Mononuclear cell (primary cell): ENCODE measurements around the gene NDUFAF2. TPM values are rescaled to one million over a fixed set of nuclear protein-coding genes. Genes with fewer than 3 reads are reported as not detected.

Experiments used
- H3K27me3 ChIP-seq: 2 replicates; pipeline ENCODE4 v1.6.0; 2011; ENCODE audit warnings: low read length, control low read depth; ENCODE audit not compliant: insufficient read depth
- H3K4me1 ChIP-seq: 2 replicates; pipeline ENCODE4 v1.5.1; 2011; ENCODE audit warnings: mild to moderate bottlenecking, low read length, control low read depth; ENCODE audit not compliant: insufficient read depth
- H3K4me3 ChIP-seq: 2 replicates; pipeline ENCODE4 v1.5.1; 2011; ENCODE audit warnings: mild to moderate bottlenecking, low read length, moderate library complexity
- H3K9me3 ChIP-seq: 2 replicates; pipeline ENCODE4 v1.5.1; 2011; ENCODE audit warnings: low read depth, mild to moderate bottlenecking, control low read depth, low read length
- total RNA-seq: library from RNA; depleted of rRNA; stranded (reverse); fragments of >200 nt; gene quantifications from one replicate; pipeline ENCODE4 v1.2.3, GENCODE V29; 2012

The NDUFAF2 gene
- total RNA-seq, 1 donor, result 5.7 TPM

DNA sequence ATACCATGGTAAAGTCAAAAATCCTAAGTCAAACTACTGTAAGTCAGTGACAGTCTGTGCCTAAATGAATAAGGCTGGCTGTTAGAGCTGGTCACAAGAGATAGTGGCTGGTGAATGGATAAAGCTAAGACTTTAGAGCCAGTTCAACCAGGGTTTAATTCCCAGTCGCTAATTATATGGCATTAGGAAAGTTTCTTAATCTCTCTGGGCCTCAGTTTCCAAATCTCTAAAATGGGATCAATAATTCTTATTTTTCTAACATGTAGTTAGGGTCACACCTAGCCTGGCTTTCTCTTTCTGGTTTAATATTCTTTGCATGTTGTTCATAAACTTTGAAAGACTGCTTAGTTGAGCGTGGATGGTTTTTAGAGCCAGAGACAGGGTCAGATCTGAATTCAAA, 152.5 kb downstream of the NDUFAF2 start:
- Histone ChIP-seq H3K27me3 (no peaks in the 10 kb centered on the region), H3K9me3 (no peaks in the 10 kb centered on the region), H3K4me3 (no peak overlapping the region), H3K4me1 (no peaks in the 10 kb centered on the region)

DNA sequence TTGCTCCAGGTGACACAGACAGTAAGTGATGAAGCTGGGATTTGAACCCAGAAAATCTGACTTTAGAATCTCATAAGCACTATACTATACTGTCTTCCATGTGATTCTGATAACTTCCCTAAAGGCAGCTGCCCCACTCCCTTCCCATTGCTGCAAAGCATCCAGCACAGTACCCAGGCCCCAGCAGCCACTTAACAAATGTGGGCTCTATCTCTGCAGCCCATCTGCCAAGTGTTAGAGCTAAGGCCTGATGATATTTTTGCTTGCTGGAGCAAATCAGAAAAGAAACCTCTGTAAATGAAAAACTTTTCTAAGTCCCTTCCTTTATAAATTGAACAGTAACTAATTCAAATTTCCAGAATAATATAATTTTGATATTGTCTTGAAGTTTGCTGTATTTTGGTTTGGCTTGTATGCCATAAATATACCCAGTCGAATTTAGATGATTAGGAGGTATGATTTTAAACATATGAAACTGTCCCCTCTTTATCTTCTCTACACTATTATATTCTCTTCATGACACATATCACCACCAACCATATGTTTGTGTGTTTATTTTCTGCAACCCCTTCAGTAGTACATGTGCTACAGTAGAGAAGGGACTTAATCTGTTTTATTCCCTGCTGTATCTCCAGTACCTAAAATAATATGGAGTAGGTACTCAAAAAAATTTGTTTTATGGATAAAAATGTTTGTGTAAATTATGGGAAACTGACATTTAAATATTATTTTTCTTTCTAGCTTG, 153.4 kb downstream of the NDUFAF2 start:
- no peaks in the 10 kb centered on the region for H3K4me1 ChIP-seq
- H3K9me3 ChIP-seq, result no peaks in the 10 kb centered on the region
- H3K4me3 ChIP-seq, result no peak overlapping the region
- H3K27me3 ChIP-seq, result no peaks in the 10 kb centered on the region

DNA sequence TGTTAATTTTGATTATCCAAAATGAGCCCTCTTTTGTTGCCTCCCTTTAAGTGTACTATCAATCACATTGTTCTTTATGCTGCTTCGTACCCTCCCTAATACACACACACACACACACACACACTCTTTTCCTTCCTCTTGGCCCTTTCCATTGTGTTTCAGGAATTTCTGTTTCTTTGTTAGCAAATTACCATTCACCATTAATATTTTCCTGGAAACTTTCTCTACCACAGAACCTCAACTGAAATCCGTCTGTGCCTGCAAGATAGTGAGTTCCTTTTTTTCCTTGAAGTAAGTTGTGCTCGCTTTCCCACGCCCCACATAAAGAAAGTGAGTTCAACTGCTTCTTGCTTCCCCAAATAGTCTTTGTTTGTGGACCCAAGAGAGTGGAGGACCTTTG, 155.4 kb downstream of the NDUFAF2 start:
- H3K9me3 ChIP-seq, result no peaks in the 10 kb centered on the region
- no peaks in the 10 kb centered on the region for H3K27me3 ChIP-seq
- H3K4me3 ChIP-seq, result no peak overlapping the region
- H3K4me1 ChIP-seq, result no peaks in the 10 kb centered on the region

DNA sequence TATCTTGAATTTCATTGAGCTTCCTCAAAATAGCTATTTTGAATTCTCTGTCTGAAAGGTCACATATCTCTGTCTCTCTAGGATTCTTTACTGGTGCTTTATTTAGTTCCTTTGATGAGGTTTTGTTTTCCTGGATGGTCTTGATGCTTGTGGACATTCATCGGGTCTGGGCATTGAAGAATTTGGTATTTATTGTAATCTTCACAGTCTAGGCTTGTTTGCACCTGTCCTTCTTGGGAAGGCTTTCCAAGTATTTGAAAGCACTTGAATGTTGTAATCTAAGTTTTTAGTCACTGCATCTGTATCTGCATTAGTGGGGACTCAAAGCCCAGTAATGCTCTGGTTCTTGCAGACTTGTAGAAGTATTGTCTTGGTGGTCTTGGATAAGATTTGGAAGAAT, 169.4 kb downstream of the NDUFAF2 start:
- no peaks in the 10 kb centered on the region for H3K27me3 ChIP-seq
- H3K4me3 ChIP-seq, result no peak overlapping the region
- H3K4me1 ChIP-seq, result no peaks in the 10 kb centered on the region
- peaks cover 11% of the 10 kb centered on the region for H3K9me3 ChIP-seq

DNA sequence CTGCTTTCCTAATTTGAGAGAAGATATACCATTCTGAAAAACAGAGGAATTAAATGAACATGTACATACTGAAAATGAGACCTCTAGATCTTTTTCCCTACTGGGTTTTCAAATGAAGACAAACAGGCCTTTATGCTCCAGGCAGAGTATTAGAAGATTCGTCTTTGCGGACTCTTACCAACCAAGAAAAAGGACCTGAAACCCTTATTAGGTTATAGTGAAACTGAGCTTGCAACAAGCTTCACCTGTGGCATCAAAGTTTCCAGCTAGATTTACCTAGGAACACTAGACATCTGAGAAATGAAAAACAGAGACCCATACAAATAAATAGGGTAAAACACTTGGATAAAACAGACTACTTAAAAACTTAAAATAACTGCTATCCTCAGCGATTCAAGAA, 171.0 kb downstream of the NDUFAF2 start:
- Histone ChIP-seq H3K4me1 (no peaks in the 10 kb centered on the region), H3K27me3 (no peaks in the 10 kb centered on the region), H3K9me3 (peaks cover 11% of the 10 kb centered on the region), H3K4me3 (no peak overlapping the region)

DNA sequence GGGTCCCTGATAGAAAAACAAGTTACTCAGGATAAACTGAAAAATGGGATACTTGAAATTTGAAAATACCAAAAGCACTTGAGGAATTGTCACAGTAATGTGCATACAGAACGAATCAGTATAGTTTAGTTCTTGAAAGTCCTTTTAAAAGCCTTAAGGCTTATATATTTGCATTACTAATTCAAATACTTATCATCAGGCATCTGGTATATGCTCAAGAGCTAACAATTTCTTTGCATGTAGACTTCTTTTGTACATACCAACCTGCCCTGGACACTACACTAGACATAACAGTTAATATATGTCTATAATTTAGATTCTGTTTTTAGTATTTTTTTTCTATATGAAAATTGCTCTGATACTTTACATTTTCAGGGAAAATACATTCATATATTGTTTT, 174.1 kb downstream of the NDUFAF2 start:
- Histone ChIP-seq H3K4me1 (no peaks in the 10 kb centered on the region), H3K27me3 (no peaks in the 10 kb centered on the region), H3K4me3 (no peak overlapping the region), H3K9me3 (peaks cover 2% of the 10 kb centered on the region)

DNA sequence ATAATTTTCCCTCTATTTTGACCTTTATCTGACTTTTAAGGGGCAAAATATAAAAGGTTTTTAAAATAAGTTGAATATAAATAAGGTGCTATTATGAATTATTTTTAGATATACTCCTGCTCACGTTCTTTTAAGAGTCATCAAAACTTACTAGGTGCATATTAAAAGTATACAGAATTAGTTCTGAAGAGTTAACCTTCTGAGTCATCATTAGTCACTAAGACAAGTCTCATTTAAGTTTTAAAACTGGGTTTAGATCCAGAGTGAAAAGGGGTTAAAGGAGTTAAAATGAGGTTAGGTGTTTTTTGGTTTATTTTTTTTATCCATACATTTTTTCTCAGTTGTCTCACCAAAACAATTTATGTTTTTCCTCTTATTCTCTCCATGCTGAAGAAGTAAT, 175.5 kb downstream of the NDUFAF2 start:
- H3K27me3 ChIP-seq, result no peaks in the 10 kb centered on the region
- no peak overlapping the region for H3K4me3 ChIP-seq
- no peaks in the 10 kb centered on the region for H3K9me3 ChIP-seq
- H3K4me1 ChIP-seq, result no peaks in the 10 kb centered on the region

DNA sequence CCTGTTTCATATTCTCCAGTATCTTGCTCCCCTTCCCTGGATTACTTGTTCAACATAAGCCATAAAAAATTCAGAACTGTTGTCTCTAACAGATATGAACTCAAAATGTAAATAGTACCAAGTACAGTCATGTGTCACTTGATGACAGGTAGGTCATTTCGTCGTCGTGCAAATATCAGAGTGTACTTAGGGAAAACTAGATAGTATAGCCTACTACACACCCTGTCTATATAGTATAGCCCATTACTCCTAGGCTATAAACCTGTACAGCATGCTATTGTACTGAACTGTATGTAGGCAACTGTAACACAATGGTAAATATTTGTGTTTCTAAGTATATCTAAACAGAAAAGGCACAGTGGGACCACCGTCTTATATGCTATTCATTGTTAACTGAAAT, 178.1 kb downstream of the NDUFAF2 start:
- Histone ChIP-seq H3K9me3 (no peaks in the 10 kb centered on the region), H3K27me3 (no peaks in the 10 kb centered on the region), H3K4me3 (no peak overlapping the region), H3K4me1 (no peaks in the 10 kb centered on the region)

DNA sequence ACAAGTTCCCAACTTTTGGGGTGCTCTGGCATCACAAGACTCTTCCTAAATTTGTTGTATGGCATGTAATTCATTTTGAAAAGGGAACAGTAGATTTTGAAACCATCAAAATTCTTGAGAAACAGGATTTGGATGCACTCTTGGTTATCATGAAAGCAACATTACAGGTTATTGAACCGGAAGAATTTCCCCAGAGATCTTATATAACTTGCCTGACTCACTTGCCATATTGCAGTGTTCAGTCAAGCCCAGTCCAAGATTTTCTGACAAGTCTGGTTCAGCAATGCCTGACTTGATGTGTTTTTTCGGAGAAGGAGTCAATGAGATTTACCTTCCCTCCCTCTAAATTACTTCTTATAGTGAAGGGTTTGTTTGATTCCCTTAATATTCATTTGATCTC, 185.3 kb downstream of the NDUFAF2 start:
- Histone ChIP-seq H3K4me1 (no peaks in the 10 kb centered on the region), H3K4me3 (no peak overlapping the region), H3K27me3 (no peaks in the 10 kb centered on the region), H3K9me3 (no peaks in the 10 kb centered on the region)

DNA sequence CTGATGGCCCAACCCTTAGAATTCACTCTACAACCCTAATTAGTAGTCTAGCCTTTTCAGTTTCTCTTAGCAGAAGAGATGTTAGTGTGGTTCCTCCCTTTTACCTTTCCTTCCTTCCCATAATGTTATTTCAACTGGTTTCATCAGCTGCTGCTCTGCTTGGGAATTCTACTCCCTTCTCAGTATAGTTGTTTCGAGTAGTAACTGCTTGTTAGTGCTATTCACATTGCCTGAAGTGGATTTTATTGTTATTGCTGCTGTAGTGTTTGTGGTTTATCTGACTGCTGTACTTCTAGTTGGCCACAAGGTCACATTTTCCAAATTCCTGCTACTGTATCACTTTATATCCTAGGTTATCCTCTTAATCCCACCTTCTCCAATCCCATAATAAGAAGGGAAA, 187.6 kb downstream of the NDUFAF2 start:
- no peaks in the 10 kb centered on the region for H3K9me3 ChIP-seq
- no peaks in the 10 kb centered on the region for H3K4me1 ChIP-seq
- H3K27me3 ChIP-seq, result no peaks in the 10 kb centered on the region
- no peak overlapping the region for H3K4me3 ChIP-seq

DNA sequence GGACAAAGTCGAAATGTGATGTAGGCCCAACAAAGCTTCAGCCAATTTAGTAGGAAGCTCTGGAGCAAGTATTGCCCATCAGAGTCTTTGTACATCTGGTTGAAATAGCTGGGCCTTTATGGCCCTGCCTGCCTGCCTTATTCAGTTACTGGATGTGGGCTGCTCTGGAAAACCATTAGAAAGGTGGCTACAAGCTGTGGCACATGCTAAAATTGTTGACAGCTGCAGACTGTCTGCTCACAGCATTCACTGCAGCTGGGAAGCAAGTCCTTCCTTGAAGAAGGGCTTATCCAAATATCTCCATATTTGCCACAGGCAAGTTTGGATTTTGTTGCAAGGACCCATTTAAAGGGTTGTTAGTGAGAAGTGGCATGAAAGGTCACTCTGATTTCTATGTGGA, 192.8 kb downstream of the NDUFAF2 start:
- no peak overlapping the region for H3K4me3 ChIP-seq
- H3K27me3 ChIP-seq, result no peaks in the 10 kb centered on the region
- no peaks in the 10 kb centered on the region for H3K9me3 ChIP-seq
- no peaks in the 10 kb centered on the region for H3K4me1 ChIP-seq

DNA sequence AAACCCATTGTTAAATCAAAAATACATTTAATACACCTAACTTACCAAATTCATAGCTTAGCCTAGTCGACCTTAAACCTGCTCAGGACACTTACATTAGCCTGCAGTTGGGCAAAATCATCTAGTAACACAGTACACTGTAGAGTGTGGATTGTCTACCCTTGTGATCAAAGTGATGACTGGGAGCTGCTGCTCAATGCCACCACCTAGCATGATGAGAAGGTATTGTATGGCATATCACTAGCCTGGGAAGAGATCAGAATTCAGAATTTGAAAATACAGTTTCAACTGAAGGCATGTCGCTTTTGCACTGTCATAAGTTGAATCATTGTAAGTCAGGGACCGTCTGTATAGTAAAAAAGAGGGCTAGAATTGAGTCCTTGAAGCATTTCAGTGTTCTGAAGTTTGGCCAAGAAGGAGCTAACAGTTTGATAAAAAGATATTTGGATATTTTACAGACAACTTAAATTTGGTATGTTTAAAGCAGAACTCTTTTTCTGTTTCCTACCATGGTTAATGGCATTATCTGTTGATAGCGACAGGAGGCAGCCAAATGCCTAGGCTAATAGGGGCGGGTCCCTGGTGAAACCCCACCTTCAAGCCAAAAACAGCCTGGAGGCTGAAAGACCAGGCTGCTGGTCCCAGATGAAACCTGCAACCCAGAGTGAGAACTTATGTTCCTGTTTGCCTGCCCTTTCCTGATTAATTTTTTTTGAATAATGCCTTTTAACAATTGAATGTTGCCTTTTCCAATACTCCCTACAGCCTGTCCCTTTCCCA, 194.3 kb downstream of the NDUFAF2 start:
- H3K4me3 ChIP-seq, result no peak overlapping the region
- H3K4me1 ChIP-seq, result no peaks in the 10 kb centered on the region
- no peaks in the 10 kb centered on the region for H3K27me3 ChIP-seq

DNA sequence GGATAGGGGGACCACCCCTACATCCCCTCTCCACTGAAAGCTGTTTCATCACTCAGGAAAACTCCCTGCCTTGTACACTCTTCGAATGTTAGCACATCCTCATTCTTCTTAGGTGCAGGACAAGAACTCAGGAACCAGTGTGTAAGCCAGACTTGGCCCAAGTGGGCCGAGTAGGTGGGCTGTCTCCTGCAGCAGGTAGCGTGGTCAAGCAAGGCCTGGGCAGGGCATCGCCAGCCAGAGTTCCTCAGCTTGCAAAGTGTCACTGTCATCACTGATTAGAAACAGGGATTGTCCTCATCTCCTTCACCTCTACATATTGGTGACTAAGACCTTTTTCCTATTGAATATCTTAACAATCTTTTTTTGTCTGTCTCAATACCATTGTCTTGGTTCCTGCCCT, 194.9 kb downstream of the NDUFAF2 start:
- H3K4me3 ChIP-seq, result no peak overlapping the region
- no peaks in the 10 kb centered on the region for H3K4me1 ChIP-seq
- H3K9me3 ChIP-seq, result no peaks in the 10 kb centered on the region
- H3K27me3 ChIP-seq, result no peaks in the 10 kb centered on the region

More for the DNA sequence above, 194.3 kb downstream of the NDUFAF2 start:
- no peaks in the 10 kb centered on the region for H3K9me3 ChIP-seq

DNA sequence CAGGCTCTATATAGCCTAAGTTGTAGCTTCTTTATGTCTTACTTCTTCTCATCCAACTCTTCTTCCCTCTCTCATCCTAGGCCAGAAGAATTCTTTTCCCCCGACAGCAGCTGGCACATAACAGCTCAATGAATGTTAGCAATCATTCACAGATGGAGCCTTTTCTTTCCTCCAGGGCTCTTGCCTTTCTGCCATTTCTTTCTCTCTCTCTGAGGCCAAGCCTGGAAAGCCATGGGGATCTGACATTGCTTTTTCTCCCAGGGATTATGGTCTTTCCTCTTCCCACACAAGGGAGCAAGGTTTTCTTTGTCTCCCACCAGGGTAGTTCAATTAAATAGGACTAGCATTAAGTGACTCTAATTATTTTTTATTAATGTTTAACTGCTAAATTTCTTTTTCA, 196.8 kb downstream of the NDUFAF2 start:
- Histone ChIP-seq H3K27me3 (no peaks in the 10 kb centered on the region), H3K4me3 (no peak overlapping the region), H3K4me1 (no peaks in the 10 kb centered on the region), H3K9me3 (no peaks in the 10 kb centered on the region)

DNA sequence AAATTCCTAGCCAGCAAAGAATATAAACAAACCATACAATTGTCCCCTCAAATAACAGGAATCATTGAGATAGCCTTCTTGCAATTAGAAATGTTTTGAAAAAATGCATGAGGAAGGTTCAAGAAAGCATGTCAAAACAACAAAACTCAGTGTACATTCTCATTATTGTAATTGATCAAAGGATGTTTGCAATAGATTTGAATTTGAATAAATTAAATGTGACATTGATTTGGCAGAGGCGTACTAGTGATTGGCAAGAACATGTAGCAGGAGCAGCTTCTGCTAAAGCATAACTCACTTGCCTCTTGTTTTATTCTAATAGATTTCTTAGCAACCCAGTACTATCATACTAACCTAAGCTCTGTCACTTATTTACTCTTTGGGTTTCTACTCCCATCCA, 197.4 kb downstream of the NDUFAF2 start:
- Histone ChIP-seq H3K27me3 (no peaks in the 10 kb centered on the region), H3K9me3 (no peaks in the 10 kb centered on the region), H3K4me3 (no peak overlapping the region), H3K4me1 (no peaks in the 10 kb centered on the region)

DNA sequence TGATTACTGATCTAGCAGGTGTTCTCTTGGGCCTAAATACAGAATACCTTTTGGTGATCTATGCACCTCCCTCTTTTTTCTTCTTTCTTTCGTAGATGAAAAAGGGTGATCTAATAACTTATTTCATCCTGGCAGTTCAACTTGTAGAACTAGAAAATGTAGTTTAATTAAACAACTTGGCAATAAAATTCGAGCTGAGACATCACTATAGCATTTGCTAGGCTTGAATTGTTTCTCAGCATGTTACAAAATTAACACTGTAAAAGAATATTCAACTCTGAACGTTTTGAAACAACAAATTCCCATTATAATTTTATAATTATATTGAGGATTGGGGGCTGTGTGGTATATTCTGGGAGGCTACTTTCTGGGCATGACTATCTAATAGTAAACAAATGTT, 197.8 kb downstream of the NDUFAF2 start:
- H3K4me3 ChIP-seq, result no peak overlapping the region
- H3K9me3 ChIP-seq, result no peaks in the 10 kb centered on the region
- no peaks in the 10 kb centered on the region for H3K27me3 ChIP-seq
- no peaks in the 10 kb centered on the region for H3K4me1 ChIP-seq
